ENCODE data around the gene TMEM239.

The TMEM239 gene

DNA sequence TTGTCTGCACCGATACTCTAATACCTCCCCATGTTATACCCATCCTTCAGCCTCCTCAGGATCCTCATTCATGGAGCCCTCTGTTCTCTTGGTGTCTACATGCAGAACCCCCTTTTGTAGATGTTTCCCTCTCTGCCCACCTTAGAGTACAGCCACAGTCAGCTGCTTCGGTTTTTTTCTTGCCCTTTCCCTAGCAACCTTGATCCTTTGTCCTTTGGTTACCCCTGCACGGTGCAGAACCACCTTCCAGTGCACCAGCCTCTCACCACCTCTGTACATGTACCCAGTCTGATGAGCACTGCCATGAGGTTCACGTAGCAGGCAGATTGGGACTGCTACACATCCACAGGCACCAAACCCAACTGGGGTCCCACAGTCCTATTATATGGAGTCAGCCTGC is 31.6 kb downstream of the TMEM239 start:
- no peaks in the 10 kb centered on the region for H3K9me3 ChIP-seq (ENCODE audit: severe bottlenecking)
- no peak for ATAC-seq (ENCODE audit: low read depth)
- DNase-seq (ENCODE audit: low spot score): no peak
- TF ChIP-seq CTCF (IDR thresholded peaks at IDR 0.05; ENCODE audit: poor library complexity, severe bottlenecking): no peak
- no peak overlapping the region for H3K4me3 ChIP-seq (ENCODE audit: severe bottlenecking)
- H3K36me3 ChIP-seq (ENCODE audit: low read depth): no peaks in the 10 kb centered on the region
- no peaks in the 10 kb centered on the region for H3K4me1 ChIP-seq (ENCODE audit: insufficient read depth, poor library complexity, severe bottlenecking)
- no peaks in the 10 kb centered on the region for H3K27me3 ChIP-seq (ENCODE audit: insufficient read depth, poor library complexity, severe bottlenecking)
- H3K27ac ChIP-seq (ENCODE audit: poor library complexity, severe bottlenecking): no peak overlapping the region

GRCh38 chr20:2849529-2849928 is 33.4 kb downstream of the TMEM239 start:
- Histone ChIP-seq H3K4me3 (ENCODE audit: severe bottlenecking) (no peak overlapping the region), H3K36me3 (ENCODE audit: low read depth) (no peaks in the 10 kb centered on the region), H3K27ac (ENCODE audit: poor library complexity, severe bottlenecking) (no peak overlapping the region), H3K9me3 (ENCODE audit: severe bottlenecking) (no peaks in the 10 kb centered on the region), H3K4me1 (ENCODE audit: insufficient read depth, poor library complexity, severe bottlenecking) (no peaks in the 10 kb centered on the region), H3K27me3 (ENCODE audit: insufficient read depth, poor library complexity, severe bottlenecking) (no peaks in the 10 kb centered on the region)
- ATAC-seq (ENCODE audit: low read depth) (no peak), DNase-seq (ENCODE audit: low spot score) (no peak)
- no peak for TF ChIP-seq CTCF (IDR thresholded peaks at IDR 0.05; ENCODE audit: poor library complexity, severe bottlenecking)

GRCh38 chr20:2851086-2851485 is 34.9 kb downstream of the TMEM239 start:
- Histone ChIP-seq H3K9me3 (ENCODE audit: severe bottlenecking) (no peaks in the 10 kb centered on the region), H3K4me3 (ENCODE audit: severe bottlenecking) (no peak overlapping the region), H3K27ac (ENCODE audit: poor library complexity, severe bottlenecking) (no peak overlapping the region), H3K36me3 (ENCODE audit: low read depth) (no peaks in the 10 kb centered on the region), H3K27me3 (ENCODE audit: insufficient read depth, poor library complexity, severe bottlenecking) (no peaks in the 10 kb centered on the region), H3K4me1 (ENCODE audit: insufficient read depth, poor library complexity, severe bottlenecking) (no peaks in the 10 kb centered on the region)
- TF ChIP-seq CTCF (IDR thresholded peaks at IDR 0.05; ENCODE audit: poor library complexity, severe bottlenecking): no peak
- DNase-seq (ENCODE audit: low spot score) (no peak), ATAC-seq (ENCODE audit: low read depth) (no peak)

DNA sequence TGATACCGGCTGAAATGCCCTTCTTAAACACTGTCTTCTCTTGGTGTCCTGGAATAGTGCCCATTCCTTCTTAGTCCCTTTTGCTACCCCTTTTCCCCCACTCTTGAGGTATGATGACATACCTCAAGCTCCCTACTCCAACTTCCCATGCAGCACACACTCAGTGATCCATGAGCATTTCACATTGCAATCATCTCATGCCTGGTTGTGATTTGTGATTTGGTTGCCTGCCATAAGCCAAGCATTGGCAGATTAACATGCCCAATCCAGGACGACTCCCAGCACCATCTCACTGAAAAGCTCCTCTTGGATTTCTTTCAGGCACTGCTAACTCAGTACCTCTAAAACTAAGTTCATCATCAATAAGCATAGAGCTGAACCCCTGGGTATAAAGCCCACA is 42.4 kb downstream of the TMEM239 start:
- no peaks in the 10 kb centered on the region for H3K4me1 ChIP-seq (ENCODE audit: insufficient read depth, poor library complexity, severe bottlenecking)
- no peaks in the 10 kb centered on the region for H3K27me3 ChIP-seq (ENCODE audit: insufficient read depth, poor library complexity, severe bottlenecking)
- H3K36me3 ChIP-seq (ENCODE audit: low read depth): peaks cover 11% of the 10 kb centered on the region; the same call in 1 of the 2 replicates
- no peak overlapping the region for H3K4me3 ChIP-seq (ENCODE audit: severe bottlenecking)
- H3K27ac ChIP-seq (ENCODE audit: poor library complexity, severe bottlenecking): no peak overlapping the region
- no peak for DNase-seq (ENCODE audit: low spot score)
- H3K9me3 ChIP-seq (ENCODE audit: severe bottlenecking): no peaks in the 10 kb centered on the region
- ATAC-seq (ENCODE audit: low read depth): no peak
- no peak for TF ChIP-seq CTCF (IDR thresholded peaks at IDR 0.05; ENCODE audit: poor library complexity, severe bottlenecking)

DNA sequence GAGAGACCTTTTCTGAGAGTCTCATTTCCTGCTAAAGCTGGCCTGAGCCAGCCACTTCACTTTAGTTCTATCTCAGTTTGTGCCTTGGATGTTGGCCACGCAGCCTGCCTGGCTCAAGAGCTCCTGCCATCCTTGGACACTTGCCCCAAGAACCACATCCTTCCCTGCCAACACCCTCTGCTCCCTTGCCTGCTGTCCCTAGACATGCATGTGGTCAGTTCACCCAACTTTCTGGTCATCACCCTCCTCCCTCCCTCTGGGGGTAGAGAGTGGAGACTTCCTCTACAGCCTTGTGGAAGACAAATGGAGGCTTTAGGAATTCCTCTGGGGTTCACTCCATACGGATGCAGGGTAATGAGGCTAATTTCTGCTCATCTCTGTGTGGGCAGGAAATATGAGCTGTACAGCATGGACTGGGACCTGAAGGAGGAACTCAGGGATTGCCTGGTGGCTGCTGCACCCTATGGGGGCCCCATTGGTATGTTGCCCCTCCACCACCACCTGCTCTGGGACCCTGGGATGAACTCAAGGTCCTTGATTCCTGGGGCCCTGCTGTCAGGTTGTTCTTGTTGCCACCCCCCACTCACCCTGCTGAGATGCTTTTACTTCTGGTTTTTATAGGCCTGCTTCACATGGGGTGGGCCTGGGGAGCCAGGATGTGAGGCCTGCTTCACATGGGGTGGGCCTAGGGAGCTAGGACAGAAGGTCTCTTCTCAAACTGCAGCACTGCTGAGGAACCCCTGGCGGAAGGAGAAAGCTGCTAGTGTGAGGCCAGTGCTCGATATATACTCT is 43.4 kb downstream of the TMEM239 start:
- Histone ChIP-seq H3K9me3 (ENCODE audit: severe bottlenecking) (no peaks in the 10 kb centered on the region), H3K27me3 (ENCODE audit: insufficient read depth, poor library complexity, severe bottlenecking) (no peaks in the 10 kb centered on the region), H3K4me1 (ENCODE audit: insufficient read depth, poor library complexity, severe bottlenecking) (no peaks in the 10 kb centered on the region), H3K36me3 (ENCODE audit: low read depth) (peaks cover 11% of the 10 kb centered on the region; the same call in 1 of the 2 replicates), H3K27ac (ENCODE audit: poor library complexity, severe bottlenecking) (no peak overlapping the region), H3K4me3 (ENCODE audit: severe bottlenecking) (no peak overlapping the region)
- TF ChIP-seq CTCF (IDR thresholded peaks at IDR 0.05; ENCODE audit: poor library complexity, severe bottlenecking): no peak
- no peak for DNase-seq (ENCODE audit: low spot score)
- no peak for ATAC-seq (ENCODE audit: low read depth)

All from RWPE2 (cell line).